GM11168 (cell line): ENCODE results near the gene RPL15.
"Not testable (repeated sequence)": the region's sequence is repeated elsewhere in the genome, so short reads cannot be mapped to it uniquely, and the experiment has no call there.

Experiments
- in situ Hi-C: fragments of 300-500 bp; cut with MboI; formaldehyde crosslinking; loops from one replicate; pipeline ENCODE4 v1.12.0; 2022; ENCODE audit warnings: low sequenced_read_pairs; ENCODE audit not compliant: unreplicated experiment

RPL15 gene

GRCh38 chr3:23916886-23917678 lies at the start of gene RPL15, which contains the start of gene NKIRAS1:
RPL15 (plus strand) TSS chr3:23917132; CDS start chr3:23917860, 728 bp downstream.
NKIRAS1 (minus strand) TSS chr3:23916990; CDS start chr3:23910904, 6,086 bp downstream.
- in situ Hi-C loops = no loop called here

GRCh38 chr3:23867400-23867799 lies 49.5 kb upstream of the RPL15 start:
- in situ Hi-C loops = no loop called here

GRCh38 chr3:23867838-23868237 lies 49.1 kb upstream of the RPL15 start:
- in situ Hi-C loops = no loop called here

- in situ Hi-C loops = no loop called here
Measured at GRCh38 chr3:23869977-23870662, 46.8 kb upstream of the RPL15 start.

GRCh38 chr3:23870663-23871043 lies 46.3 kb upstream of the RPL15 start:
- in situ Hi-C loops = not testable (repeated sequence)

- in situ Hi-C loops = not testable (repeated sequence)
Measured at GRCh38 chr3:23871361-23871760, 45.6 kb upstream of the RPL15 start.

GRCh38 chr3:23872330-23872729 lies 44.6 kb upstream of the RPL15 start:
- in situ Hi-C loops = no loop called here

GRCh38 chr3:23873941-23874340 lies 43.0 kb upstream of the RPL15 start:
- in situ Hi-C loops = no loop called here

GRCh38 chr3:23874359-23875112 lies 42.4 kb upstream of the RPL15 start:
- in situ Hi-C loops = no loop called here

- in situ Hi-C loops = no loop called here
Measured at GRCh38 chr3:23875113-23875725, 41.7 kb upstream of the RPL15 start.

- in situ Hi-C loops = no loop called here
Measured at GRCh38 chr3:23876923-23877322, 40.0 kb upstream of the RPL15 start.

GRCh38 chr3:23877329-23877980 lies 39.5 kb upstream of the RPL15 start:
- in situ Hi-C loops = no loop called here

GRCh38 chr3:23879485-23879884 lies 37.4 kb upstream of the RPL15 start:
- in situ Hi-C loops = no loop called here

- in situ Hi-C loops = no loop called here
Measured at GRCh38 chr3:23880703-23881339, 36.1 kb upstream of the RPL15 start.

GRCh38 chr3:23881993-23882392 lies 34.9 kb upstream of the RPL15 start:
- in situ Hi-C loops = not testable (repeated sequence)

- in situ Hi-C loops = no loop called here
Measured at GRCh38 chr3:23882487-23882918, 34.4 kb upstream of the RPL15 start.

- in situ Hi-C loops = no loop called here
Measured at GRCh38 chr3:23884481-23884880, 32.5 kb upstream of the RPL15 start.

- in situ Hi-C loops = no loop called here
Measured at GRCh38 chr3:23885210-23885609, 31.7 kb upstream of the RPL15 start.

- in situ Hi-C loops = no loop called here
Measured at GRCh38 chr3:23886311-23886710, 30.6 kb upstream of the RPL15 start.
